ENCODE measurements around the gene PPP1R18.
"Not testable (repeated sequence)": the region's sequence is repeated elsewhere in the genome, so short reads cannot be mapped to it uniquely, and the experiment has no call there.

Gene PPP1R18, protein sequence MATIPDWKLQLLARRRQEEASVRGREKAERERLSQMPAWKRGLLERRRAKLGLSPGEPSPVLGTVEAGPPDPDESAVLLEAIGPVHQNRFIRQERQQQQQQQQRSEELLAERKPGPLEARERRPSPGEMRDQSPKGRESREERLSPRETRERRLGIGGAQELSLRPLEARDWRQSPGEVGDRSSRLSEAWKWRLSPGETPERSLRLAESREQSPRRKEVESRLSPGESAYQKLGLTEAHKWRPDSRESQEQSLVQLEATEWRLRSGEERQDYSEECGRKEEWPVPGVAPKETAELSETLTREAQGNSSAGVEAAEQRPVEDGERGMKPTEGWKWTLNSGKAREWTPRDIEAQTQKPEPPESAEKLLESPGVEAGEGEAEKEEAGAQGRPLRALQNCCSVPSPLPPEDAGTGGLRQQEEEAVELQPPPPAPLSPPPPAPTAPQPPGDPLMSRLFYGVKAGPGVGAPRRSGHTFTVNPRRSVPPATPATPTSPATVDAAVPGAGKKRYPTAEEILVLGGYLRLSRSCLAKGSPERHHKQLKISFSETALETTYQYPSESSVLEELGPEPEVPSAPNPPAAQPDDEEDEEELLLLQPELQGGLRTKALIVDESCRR
- 145 to 329 (median 209) reads per million in 9 experiments for total RNA-seq

DNA sequence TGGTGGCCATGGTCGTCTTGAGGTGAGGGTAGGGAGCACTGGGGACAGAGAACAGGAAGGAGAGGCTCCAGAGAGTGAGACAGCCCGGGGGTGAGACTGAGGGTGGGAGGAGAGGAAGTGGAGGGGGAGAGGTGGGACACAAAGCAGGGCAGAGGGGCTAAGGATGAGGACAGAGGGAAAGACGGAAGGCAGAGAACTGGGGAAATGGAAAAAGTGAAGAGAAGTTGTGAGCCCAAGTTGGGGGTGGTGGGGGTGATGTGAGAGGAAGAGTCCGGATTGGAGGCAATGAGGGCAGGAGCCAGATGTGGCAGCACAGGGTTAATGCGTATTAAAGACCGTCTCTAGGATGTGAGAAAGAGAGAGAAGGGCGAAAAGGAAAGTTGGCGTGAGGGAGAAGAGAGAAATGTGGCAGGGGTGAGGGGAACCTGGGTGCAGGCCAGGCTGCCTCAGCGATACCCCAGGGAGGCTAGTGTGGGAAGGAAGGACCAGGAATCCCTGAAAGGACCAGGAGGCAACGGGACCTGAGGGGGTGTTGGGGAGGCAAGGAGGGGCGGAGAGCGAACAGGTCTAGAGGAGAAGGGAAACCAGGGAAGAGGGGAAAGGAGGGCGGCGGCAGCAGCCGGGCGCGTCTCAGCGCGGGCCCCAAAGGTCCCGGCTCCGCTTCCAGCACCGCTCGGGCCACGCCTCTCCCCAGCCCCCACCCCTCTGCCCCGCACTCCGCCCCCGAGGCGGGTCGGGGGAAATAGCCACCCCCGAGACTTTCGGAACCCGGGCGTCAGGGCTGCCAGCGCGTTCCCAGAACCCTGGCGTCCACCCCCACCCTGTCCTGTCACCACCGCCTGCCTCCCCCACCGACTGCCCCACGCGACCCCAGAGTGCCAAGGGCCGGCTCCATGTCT, at the start of gene PPP1R18:
Gene PPP1R18, minus strand, starts transcription at position 637 of the 899 bp plus-strand sequence. Its CDS starts 627 bp downstream, at position 10.
- H3K9me3 Mint-ChIP-seq, result no peaks in the 10 kb centered on the region
- peak within 1 kb of the TSS; percentile 87 to 97 for H3K4me3 Mint-ChIP-seq
- ATAC-seq (replicated peaks) (peak; percentile 55), DNase-seq (peak; percentile 63 to 70 (median 64))
- peaks cover 37% of the 10 kb centered on the region for H3K36me3 Mint-ChIP-seq (ENCODE audit: insufficient read depth)
- H3K4me1 Mint-ChIP-seq (ENCODE audit: low read depth in 2 of 2), result peaks cover 54 to 76% of the 10 kb centered on the region in 2 donors
- H3K27me3 Mint-ChIP-seq, result no peaks in the 10 kb centered on the region
- H3K27ac Mint-ChIP-seq, result peak within 1 kb of the TSS; percentile 96 to 98

DNA sequence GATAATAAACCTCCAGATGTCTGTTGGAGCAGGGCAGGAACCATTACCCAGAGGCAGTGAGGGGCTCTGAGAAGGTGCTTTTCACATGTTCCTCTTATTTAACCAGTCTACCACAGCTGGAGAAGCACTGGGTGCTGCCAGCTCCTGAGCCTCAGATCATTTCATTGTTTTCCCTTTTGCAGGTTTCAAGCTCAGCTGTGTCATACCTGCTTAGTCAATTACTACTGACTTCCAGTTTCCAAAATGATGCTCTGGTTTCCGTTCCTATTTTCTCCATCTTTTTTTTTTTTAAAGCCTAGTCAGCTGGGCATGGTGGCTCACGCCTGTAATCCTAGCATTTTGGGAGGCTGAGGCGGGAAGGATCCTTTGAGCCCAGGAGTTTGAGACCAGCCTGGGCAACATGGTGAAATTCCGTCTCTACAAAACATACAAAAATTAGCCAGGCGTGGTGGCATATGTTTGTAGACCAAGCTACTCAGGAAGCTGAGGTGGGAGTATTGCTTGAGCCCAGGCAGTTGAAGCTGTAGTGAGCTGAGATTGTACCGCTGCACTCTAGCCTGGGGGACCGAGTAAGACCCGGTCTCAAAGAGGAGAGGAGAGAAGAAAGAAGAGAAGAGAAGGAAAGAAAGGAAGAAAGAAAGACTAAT, 49.3 kb upstream of the PPP1R18 start:
- Mint-ChIP-seq H3K36me3 (ENCODE audit: insufficient read depth) (peaks cover 47% of the 10 kb centered on the region), H3K4me1 (ENCODE audit: low read depth in 2 of 2) (peaks cover 31 to 39% of the 10 kb centered on the region in 2 donors), H3K27ac (no peak overlapping the region), H3K27me3 (no peaks in the 10 kb centered on the region), H3K9me3 (no peaks in the 10 kb centered on the region), H3K4me3 (peak overlapping the region; percentile 2 to 40)
- ATAC-seq (replicated peaks) (no peak), DNase-seq (no peak)

DNA sequence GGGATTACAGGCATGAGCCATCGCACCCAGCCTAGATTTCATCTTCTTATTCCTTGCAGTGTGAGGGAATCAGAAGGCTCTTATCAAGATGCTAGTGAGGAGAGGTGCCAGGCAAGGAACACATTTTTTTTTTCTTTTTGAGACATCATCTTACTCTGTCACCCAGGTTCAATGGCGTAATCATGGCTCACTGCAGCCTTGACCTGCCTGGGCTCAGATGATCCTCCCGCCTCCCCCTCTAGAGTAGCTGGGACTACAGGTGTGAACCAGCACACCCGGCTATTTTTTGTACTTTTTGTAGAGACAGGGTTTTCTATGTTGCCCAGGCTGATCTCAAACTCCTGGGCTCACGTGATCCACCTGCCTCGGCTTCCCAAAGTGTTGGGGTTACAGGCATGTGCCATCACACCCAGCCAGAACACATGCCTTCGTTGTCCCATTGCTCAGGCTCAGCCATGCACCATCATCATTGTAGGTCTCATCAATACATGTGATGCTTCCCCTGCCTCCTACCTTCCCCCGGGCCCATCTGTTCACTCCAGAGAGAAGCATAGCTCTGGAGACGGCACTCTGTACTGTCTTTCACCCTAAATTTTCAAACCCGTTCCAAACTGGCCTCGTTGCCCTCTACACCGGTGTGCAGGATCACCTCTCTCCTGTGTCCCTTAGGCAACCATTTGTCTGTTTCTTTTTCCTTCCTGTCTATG, 45.9 kb upstream of the PPP1R18 start:
- peaks cover 25 to 32% of the 10 kb centered on the region in 2 donors for H3K4me1 Mint-ChIP-seq (ENCODE audit: low read depth in 2 of 2)
- no peak overlapping the region for H3K27ac Mint-ChIP-seq
- H3K4me3 Mint-ChIP-seq, result no peak overlapping the region
- ATAC-seq (replicated peaks) (no peak), DNase-seq (no peak)
- peaks cover 56% of the 10 kb centered on the region for H3K36me3 Mint-ChIP-seq (ENCODE audit: insufficient read depth)
- H3K27me3 Mint-ChIP-seq, result no peaks in the 10 kb centered on the region
- no peaks in the 10 kb centered on the region for H3K9me3 Mint-ChIP-seq

DNA sequence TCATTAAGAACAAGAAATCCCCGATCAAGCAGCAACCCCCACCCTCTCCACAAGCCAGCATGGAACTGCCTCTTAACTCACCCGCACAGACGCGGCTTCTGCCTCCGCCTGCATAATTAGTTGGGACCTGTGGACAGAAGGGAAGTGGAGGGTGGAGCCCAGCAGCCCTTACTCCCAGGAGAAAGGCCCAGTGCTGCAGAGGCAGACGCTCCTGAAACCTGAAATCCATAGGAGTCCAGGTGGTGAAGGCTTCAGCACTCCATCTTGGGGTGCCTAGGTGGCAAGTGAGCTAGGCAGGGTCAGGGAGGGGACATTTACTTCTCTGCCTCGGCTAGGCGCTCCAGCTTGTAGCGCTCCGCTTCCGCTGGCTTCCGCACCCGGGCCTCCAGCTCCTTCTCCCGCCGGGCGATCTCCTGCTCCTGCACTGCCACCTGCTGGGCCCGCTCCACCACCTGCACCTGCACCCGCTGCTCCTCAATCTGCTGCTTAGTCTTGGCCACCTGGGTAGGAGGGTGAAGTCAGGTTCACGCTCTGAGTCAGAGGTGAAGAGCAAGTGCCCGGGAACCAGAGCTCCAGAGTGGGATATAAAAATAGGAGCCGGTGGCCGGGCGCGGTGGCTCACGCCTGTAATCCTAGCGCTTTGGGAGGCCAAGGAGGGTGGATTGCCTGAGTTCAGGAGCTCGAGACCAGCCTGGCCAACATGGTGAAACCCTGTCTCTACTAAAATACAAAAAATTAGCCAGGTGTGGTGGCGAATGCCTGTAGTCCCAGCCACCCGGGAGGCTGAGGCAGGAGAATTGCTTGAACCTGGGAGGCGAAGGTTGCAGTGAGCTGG, 44.4 kb upstream of the PPP1R18 start:
- peak overlapping the region; percentile 62 to 68 for H3K27ac Mint-ChIP-seq
- H3K4me1 Mint-ChIP-seq (ENCODE audit: low read depth in 2 of 2), result peaks cover 12 to 18% of the 10 kb centered on the region in 2 donors
- ATAC-seq (replicated peaks), result peak; percentile 99
- H3K9me3 Mint-ChIP-seq, result no peaks in the 10 kb centered on the region
- peak overlapping the region; percentile 47 to 53 for H3K4me3 Mint-ChIP-seq
- DNase-seq, result peak; percentile 70 to 73 (median 72)
- H3K27me3 Mint-ChIP-seq, result no peaks in the 10 kb centered on the region
- H3K36me3 Mint-ChIP-seq (ENCODE audit: insufficient read depth), result peaks cover 52% of the 10 kb centered on the region

DNA sequence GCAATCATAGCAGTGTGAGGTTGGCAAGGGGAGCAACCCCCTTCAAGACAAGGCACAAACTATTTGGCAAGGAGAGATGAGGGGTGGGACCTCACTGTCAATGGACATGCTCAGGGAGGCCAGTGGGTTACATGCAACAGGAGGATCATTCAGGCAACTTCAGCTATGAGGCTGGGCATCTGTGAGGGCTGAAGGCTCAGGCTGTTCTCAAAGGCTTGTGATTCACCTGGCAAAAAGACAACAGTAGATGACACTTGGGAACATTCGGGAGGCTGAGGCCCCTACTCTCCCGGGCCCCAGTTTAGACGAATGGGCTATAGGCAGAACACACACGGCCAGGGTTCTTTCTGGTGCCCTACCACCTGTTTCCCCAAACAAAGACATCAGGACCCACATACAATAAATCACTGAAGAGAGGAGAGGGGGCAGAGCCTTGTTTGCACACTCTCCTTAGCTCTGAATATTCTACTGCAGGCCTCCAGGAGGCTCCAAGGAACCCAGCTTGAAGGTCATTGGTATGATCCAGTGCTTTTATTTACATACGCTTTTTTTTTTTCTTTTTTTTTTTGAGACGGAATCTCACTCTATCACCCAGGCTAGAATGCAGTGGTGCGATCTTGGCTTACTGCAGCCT, 41.6 kb upstream of the PPP1R18 start:
- Mint-ChIP-seq H3K36me3 (ENCODE audit: insufficient read depth) (peaks cover 70% of the 10 kb centered on the region), H3K4me3 (no peak overlapping the region), H3K27ac (peak overlapping the region in 1 of 2 donors; percentile 66), H3K4me1 (ENCODE audit: low read depth in 2 of 2) (peaks cover 26 to 28% of the 10 kb centered on the region in 2 donors), H3K9me3 (no peaks in the 10 kb centered on the region), H3K27me3 (no peaks in the 10 kb centered on the region)
- DNase-seq (no peak), ATAC-seq (replicated peaks) (no peak)

DNA sequence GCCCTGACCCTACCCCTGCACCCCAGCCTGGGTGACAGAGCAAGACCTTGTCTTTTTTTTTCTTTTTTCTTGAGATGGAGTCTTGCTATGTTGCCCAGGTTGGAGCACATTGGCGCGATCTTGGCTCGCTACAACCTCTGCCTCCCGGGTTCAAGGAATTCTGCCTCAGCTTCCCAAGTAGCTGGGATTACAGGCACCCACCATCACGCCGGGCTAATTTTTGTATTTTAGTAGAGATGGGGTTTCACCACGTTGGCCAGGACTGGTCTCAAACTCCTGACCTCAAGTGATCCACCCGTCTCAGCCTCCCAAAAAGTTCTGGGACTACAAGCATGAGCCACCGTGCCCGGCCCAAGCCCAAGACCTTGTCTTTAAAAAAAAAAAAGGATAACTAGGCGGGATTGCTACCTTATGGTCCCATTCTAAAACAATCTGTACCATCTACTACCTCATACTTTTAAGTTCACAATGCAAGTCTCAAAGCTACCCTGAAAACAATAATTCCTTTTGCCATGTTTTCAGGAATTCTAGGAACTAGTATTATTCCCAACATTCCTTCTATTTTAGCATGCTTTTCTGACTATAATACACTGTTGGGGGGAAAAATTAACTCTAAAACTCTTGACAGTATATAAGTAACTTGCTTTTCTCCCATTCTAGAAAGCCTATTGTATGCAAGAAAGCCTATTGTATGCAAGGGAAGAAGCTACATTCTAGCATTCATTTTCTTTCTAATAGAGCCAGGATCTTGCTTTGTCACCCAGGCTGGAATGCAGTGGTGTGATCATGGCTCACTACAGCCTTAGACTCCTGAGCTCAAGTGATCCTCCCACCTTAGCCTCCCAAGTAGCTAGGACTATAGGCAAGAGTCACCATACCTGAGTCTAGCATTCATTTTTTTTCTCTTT, 40.3 kb upstream of the PPP1R18 start:
- H3K9me3 Mint-ChIP-seq, result no peaks in the 10 kb centered on the region
- no peaks in the 10 kb centered on the region for H3K27me3 Mint-ChIP-seq
- ATAC-seq (replicated peaks) (no peak), DNase-seq (no peak)
- H3K27ac Mint-ChIP-seq, result peak overlapping the region in 1 of 2 donors; percentile 66
- H3K4me3 Mint-ChIP-seq, result no peak overlapping the region
- H3K4me1 Mint-ChIP-seq (ENCODE audit: low read depth in 2 of 2), result peaks cover 34% of the 10 kb centered on the region in 2 donors
- peaks cover 74% of the 10 kb centered on the region for H3K36me3 Mint-ChIP-seq (ENCODE audit: insufficient read depth)

DNA sequence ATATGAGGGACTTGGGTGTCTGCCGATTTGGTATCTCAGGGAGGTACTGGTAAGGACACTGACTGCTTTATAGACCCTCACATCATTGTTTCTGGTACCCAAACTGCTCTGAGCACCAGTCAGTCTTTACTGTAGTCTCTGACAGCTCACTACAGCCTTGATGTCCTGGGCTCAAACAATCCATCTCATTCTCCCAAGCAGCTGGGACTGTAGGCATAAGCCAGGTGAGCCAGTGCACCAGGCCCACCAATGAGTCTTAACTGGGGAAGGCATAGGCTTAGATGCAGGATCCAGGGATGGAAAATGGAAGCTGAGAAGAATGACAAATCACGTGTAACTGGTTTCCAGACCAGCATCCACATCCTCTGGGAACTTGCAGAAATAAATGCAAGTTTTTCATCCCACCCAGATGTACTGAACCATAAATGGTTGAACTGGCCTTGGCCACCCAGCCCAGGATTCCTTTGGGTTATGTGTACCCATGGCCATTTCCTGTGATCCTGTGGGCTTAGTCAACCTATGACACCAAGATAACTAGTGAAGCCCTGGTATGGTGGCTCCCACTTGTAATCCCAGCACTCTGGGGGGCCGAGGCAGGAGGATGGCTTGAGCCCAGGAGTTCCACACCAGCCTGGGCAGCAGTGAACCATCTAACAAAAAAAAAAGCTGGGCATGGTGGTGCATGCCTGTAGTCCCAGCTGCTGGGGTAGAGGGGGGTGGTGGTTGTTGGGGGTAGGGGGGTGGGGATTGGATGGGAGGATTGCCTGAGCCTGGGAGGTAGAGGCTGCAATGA, 39.5 kb upstream of the PPP1R18 start:
- DNase-seq (no peak), ATAC-seq (replicated peaks) (no peak)
- Mint-ChIP-seq H3K36me3 (ENCODE audit: insufficient read depth) (peaks cover 77% of the 10 kb centered on the region), H3K27ac (peak overlapping the region; percentile 46 to 67), H3K27me3 (no peaks in the 10 kb centered on the region), H3K9me3 (no peaks in the 10 kb centered on the region), H3K4me3 (no peak overlapping the region), H3K4me1 (ENCODE audit: low read depth in 2 of 2) (peaks cover 36 to 37% of the 10 kb centered on the region in 2 donors)

DNA sequence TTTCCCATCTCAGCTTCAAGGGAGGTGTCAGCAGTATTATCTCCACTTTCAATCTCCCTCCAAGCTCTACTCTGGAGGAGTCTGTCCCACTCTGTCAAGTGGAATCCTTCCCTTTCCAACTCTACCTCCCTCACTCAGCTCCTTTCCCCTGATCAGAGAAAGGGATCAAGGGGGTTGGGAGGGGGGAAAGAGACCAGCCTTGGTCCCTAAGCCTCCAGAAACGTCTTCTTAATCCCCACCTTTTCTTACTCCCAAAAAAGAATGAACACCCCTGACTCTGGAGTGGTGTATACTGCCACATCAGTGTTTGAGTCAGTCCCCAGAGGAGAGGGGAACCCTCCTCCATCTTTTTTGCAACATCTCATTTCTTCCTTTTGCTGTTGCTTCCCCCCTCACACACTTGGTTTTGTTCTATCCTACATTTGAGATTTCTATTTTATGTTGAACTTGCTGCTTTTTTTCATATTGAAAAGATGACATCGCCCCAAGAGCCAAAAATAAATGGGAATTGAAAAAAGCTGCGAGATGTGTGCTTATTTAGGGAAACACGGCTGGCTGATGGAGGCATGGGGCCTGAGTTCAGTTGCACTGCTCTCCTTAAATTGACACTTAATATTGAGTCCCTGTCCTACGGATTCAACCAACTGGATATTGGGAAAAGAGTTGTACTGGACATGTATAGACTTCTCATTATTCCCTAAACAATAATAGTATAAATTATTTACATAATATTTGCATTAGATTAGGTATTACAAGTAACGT, 38.6 kb upstream of the PPP1R18 start:
- ATAC-seq (replicated peaks), result no peak
- Mint-ChIP-seq H3K9me3 (no peaks in the 10 kb centered on the region), H3K4me3 (peak overlapping the region in 1 of 2 donors; percentile 21), H3K36me3 (ENCODE audit: insufficient read depth) (peaks cover 79% of the 10 kb centered on the region), H3K27ac (peak overlapping the region; percentile 67 to 87), H3K4me1 (ENCODE audit: low read depth in 2 of 2) (peaks cover 29 to 31% of the 10 kb centered on the region in 2 donors), H3K27me3 (no peaks in the 10 kb centered on the region)
- DNase-seq, result no peak

DNA sequence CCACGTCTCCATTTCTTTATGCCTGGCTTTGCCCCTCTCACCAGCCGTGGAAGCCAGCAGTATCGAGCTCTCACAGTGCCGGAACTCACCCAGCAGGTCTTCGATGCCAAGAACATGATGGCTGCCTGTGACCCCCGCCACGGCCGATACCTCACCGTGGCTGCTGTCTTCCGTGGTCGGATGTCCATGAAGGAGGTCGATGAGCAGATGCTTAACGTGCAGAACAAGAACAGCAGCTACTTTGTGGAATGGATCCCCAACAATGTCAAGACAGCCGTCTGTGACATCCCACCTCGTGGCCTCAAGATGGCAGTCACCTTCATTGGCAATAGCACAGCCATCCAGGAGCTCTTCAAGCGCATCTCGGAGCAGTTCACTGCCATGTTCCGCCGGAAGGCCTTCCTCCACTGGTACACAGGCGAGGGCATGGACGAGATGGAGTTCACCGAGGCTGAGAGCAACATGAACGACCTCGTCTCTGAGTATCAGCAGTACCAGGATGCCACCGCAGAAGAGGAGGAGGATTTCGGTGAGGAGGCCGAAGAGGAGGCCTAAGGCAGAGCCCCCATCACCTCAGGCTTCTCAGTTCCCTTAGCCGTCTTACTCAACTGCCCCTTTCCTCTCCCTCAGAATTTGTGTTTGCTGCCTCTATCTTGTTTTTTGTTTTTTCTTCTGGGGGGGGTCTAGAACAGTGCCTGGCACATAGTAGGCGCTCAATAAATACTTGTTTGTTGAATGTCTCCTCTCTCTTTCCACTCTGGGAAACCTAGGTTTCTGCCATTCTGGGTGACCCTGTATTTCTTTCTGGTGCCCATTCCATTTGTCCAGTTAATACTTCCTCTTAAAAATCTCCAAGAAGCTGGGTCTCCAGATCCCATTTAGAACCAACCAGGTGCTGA, 37.6 kb upstream of the PPP1R18 start:
- peaks cover 36 to 38% of the 10 kb centered on the region in 2 donors for H3K4me1 Mint-ChIP-seq (ENCODE audit: low read depth in 2 of 2)
- peak overlapping the region; percentile 35 to 57 for H3K4me3 Mint-ChIP-seq
- peaks cover 80% of the 10 kb centered on the region for H3K36me3 Mint-ChIP-seq (ENCODE audit: insufficient read depth)
- H3K27me3 Mint-ChIP-seq; H3K9me3 Mint-ChIP-seq; DNase-seq; ATAC-seq (replicated peaks): not testable (repeated sequence)
- H3K27ac Mint-ChIP-seq, result peak overlapping the region; percentile 67 to 87
